SIG-M5 treated with dmso at 0.1 percent for 504 hours (cell line): ENCODE results near the gene CXCR5.

Experiments used
- DNase-seq: peaks from one replicate; lab custom pipeline; 2025; ENCODE audit not compliant: unreplicated experiment; lab: John Stamatoyannopoulos, UW

Gene CXCR5

GRCh38 chr11:118873804-118874203, 9.9 kb upstream of the CXCR5 start:
- DNase-seq: no peak

- DNase-seq: no peak
These were observed 7.4 kb upstream of the CXCR5 start for GRCh38 chr11:118876286-118876685.

- no peak for DNase-seq
These were observed 6.1 kb upstream of the CXCR5 start for GRCh38 chr11:118877487-118878162.

- no peak for DNase-seq
These were observed 5.5 kb upstream of the CXCR5 start for GRCh38 chr11:118878163-118878563.

GRCh38 chr11:118881228-118881627, 2.5 kb upstream of the CXCR5 start:
- no peak for DNase-seq

GRCh38 chr11:118882491-118882890, 1.2 kb upstream of the CXCR5 start:
- DNase-seq: peak; percentile 49

- no peak for DNase-seq
These were observed 706 bp upstream of the CXCR5 start for GRCh38 chr11:118883004-118883367.

- no peak for DNase-seq
These were observed 1.2 kb downstream of the CXCR5 start for GRCh38 chr11:118884875-118885274.

- no peak for DNase-seq
These were observed 1.6 kb downstream of the CXCR5 start for GRCh38 chr11:118885319-118885718.

- DNase-seq: no peak
These were observed 2.3 kb downstream of the CXCR5 start for GRCh38 chr11:118885831-118886565.

GRCh38 chr11:118886681-118887111, 3.0 kb downstream of the CXCR5 start:
- peak; percentile 35 for DNase-seq

GRCh38 chr11:118887206-118887605, 3.5 kb downstream of the CXCR5 start:
- DNase-seq: no peak

- DNase-seq: no peak
These were observed 4.7 kb downstream of the CXCR5 start for GRCh38 chr11:118888398-118888797.

- no peak for DNase-seq
These were observed 6.1 kb downstream of the CXCR5 start for GRCh38 chr11:118889797-118890196.

GRCh38 chr11:118892514-118892913, 8.8 kb downstream of the CXCR5 start:
- DNase-seq: peak; percentile 18

- no peak for DNase-seq
These were observed 9.3 kb downstream of the CXCR5 start for GRCh38 chr11:118892964-118893363.

- DNase-seq: no peak
These were observed 10.0 kb downstream of the CXCR5 start for GRCh38 chr11:118893662-118894061.

- no peak for DNase-seq
These were observed 10.5 kb downstream of the CXCR5 start for GRCh38 chr11:118894192-118894591.

GRCh38 chr11:118895093-118896039, 11.7 kb downstream of the CXCR5 start:
- DNase-seq: no peak

GRCh38 chr11:118896472-118896913, 12.8 kb downstream of the CXCR5 start:
- DNase-seq: no peak

GRCh38 chr11:118896921-118897591, 13.4 kb downstream of the CXCR5 start:
- DNase-seq: no peak
